ENCODE measurements around the gene H3-3A.

The H3-3A gene

DNA sequence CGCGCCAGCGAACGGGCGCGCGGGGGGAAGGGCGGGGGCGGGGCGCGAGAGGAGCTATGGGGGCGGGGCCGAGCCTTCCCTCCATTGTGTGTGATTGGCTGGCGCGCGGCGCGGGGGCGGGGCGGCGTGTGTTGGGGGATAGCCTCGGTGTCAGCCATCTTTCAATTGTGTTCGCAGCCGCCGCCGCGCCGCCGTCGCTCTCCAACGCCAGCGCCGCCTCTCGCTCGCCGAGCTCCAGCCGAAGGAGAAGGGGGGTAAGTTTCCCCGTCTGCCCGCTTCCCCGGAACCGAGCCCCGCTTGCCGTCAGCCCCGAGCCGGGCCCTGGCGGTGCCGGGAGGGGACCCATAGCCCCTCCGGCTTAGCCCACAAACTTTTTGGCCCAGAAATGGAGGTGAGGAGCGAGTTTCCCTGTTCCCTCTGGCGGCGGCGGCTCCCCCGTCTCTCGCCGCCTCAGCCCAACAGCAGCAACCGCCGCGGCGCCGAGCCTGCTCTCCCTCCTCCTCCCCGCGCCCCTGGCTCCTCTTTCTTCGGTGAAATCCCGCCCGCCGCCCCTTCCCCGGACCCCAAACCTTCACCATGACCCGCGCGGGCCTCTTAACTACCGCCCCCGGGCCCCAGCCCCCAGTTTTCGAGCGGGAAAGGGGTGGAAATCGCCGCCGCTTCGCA lies at the start of gene H3-3A:
Gene H3-3A (plus strand): TSS at position 159 of the 666 bp plus-strand sequence. CDS start 1,636 bp downstream, outside the sequence.
- Histone ChIP-seq H3K9ac (ENCODE audit: low read length) (peak within 1 kb of the TSS; percentile 98), H3K36me3 (ENCODE audit: control insufficient read depth, insufficient read depth, low read length) (peaks cover 8% of the 10 kb centered on the region), H3K27me3 (ENCODE audit: control insufficient read depth, insufficient read depth, low read length) (no peaks in the 10 kb centered on the region), H3K9me3 (ENCODE audit: control insufficient read depth, low read length) (no peaks in the 10 kb centered on the region), H3K4me1 (ENCODE audit: control insufficient read depth, insufficient read depth, low read length) (peaks cover 21% of the 10 kb centered on the region), H3K4me3 (ENCODE audit: low read length) (peak within 1 kb of the TSS; percentile 72)

- H3K4me3 ChIP-seq (ENCODE audit: low read length): no peak overlapping the region
- H3K4me1 ChIP-seq (ENCODE audit: control insufficient read depth, insufficient read depth, low read length): peaks cover 10% of the 10 kb centered on the region
- no peaks in the 10 kb centered on the region for H3K36me3 ChIP-seq (ENCODE audit: control insufficient read depth, insufficient read depth, low read length)
- no peaks in the 10 kb centered on the region for H3K27me3 ChIP-seq (ENCODE audit: control insufficient read depth, insufficient read depth, low read length)
- no peaks in the 10 kb centered on the region for H3K9me3 ChIP-seq (ENCODE audit: control insufficient read depth, low read length)
- H3K9ac ChIP-seq (ENCODE audit: low read length): no peak overlapping the region
Measured at GRCh38 chr1:226017070-226017469, 45.4 kb upstream of the H3-3A start.

DNA sequence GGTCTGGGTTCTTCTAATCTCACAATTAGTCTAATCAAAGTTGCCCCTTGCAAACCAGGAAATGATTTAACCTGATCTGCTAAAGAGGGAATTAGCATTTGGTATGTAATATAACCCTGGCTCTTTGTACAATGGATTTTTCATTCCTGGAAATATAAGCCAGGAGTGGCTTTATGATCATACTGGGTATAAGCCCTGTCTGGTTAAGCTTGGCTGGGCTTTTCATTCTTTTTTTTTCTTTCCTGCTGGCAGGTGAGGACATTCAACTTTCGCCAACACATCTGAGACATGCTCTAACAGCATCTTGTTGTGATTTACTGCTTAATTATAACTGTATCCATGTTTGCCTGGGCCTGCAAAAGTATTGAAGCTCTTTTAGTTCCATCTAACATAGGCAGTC lies 42.9 kb upstream of the H3-3A start:
- Histone ChIP-seq H3K9me3 (ENCODE audit: control insufficient read depth, low read length) (no peaks in the 10 kb centered on the region), H3K4me3 (ENCODE audit: low read length) (no peak overlapping the region), H3K27me3 (ENCODE audit: control insufficient read depth, insufficient read depth, low read length) (no peaks in the 10 kb centered on the region), H3K9ac (ENCODE audit: low read length) (no peak overlapping the region), H3K4me1 (ENCODE audit: control insufficient read depth, insufficient read depth, low read length) (peaks cover 14% of the 10 kb centered on the region), H3K36me3 (ENCODE audit: control insufficient read depth, insufficient read depth, low read length) (no peaks in the 10 kb centered on the region)

GRCh38 chr1:226021401-226021800 lies 41.1 kb upstream of the H3-3A start:
- Histone ChIP-seq H3K9me3 (ENCODE audit: control insufficient read depth, low read length) (no peaks in the 10 kb centered on the region), H3K36me3 (ENCODE audit: control insufficient read depth, insufficient read depth, low read length) (no peaks in the 10 kb centered on the region), H3K9ac (ENCODE audit: low read length) (no peak overlapping the region), H3K27me3 (ENCODE audit: control insufficient read depth, insufficient read depth, low read length) (no peaks in the 10 kb centered on the region), H3K4me3 (ENCODE audit: low read length) (no peak overlapping the region), H3K4me1 (ENCODE audit: control insufficient read depth, insufficient read depth, low read length) (peaks cover 14% of the 10 kb centered on the region)

DNA sequence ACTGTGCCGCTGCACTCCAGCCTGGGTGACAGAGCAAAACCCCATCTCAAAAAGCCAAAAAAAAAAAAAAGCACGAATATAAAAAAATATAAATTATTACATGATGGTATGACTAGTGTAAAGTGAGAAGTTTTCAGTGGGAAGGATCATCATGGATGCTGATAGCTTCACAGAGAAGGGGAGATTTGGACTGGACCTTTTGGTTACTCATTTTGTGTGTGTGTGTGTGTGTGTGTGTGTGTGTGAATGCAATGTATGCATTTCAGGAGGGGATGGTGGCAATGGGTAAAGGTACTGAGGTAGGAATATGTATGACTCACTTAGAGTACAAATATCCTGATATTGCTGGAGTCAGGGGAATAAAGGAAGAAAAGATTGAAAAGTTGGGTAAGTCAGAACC lies 40.7 kb upstream of the H3-3A start:
- no peaks in the 10 kb centered on the region for H3K9me3 ChIP-seq (ENCODE audit: control insufficient read depth, low read length)
- H3K4me3 ChIP-seq (ENCODE audit: low read length): no peak overlapping the region
- no peaks in the 10 kb centered on the region for H3K27me3 ChIP-seq (ENCODE audit: control insufficient read depth, insufficient read depth, low read length)

GRCh38 chr1:226023735-226024134 lies 38.8 kb upstream of the H3-3A start:
- H3K36me3 ChIP-seq (ENCODE audit: control insufficient read depth, insufficient read depth, low read length): no peaks in the 10 kb centered on the region
- H3K4me3 ChIP-seq (ENCODE audit: low read length): no peak overlapping the region
- H3K9me3 ChIP-seq (ENCODE audit: control insufficient read depth, low read length): no peaks in the 10 kb centered on the region
- H3K27me3 ChIP-seq (ENCODE audit: control insufficient read depth, insufficient read depth, low read length): no peaks in the 10 kb centered on the region
- no peak overlapping the region for H3K9ac ChIP-seq (ENCODE audit: low read length)
- peaks cover 30% of the 10 kb centered on the region for H3K4me1 ChIP-seq (ENCODE audit: control insufficient read depth, insufficient read depth, low read length)

More for the DNA sequence above, 40.7 kb upstream of the H3-3A start:
- Histone ChIP-seq H3K9ac (ENCODE audit: low read length) (no peak overlapping the region), H3K36me3 (ENCODE audit: control insufficient read depth, insufficient read depth, low read length) (no peaks in the 10 kb centered on the region), H3K4me1 (ENCODE audit: control insufficient read depth, insufficient read depth, low read length) (peaks cover 14% of the 10 kb centered on the region)

GRCh38 chr1:226026833-226027232 lies 35.7 kb upstream of the H3-3A start:
- no peak overlapping the region for H3K9ac ChIP-seq (ENCODE audit: low read length)
- H3K27me3 ChIP-seq (ENCODE audit: control insufficient read depth, insufficient read depth, low read length): no peaks in the 10 kb centered on the region
- H3K9me3 ChIP-seq (ENCODE audit: control insufficient read depth, low read length): no peaks in the 10 kb centered on the region
- no peak overlapping the region for H3K4me3 ChIP-seq (ENCODE audit: low read length)
- H3K36me3 ChIP-seq (ENCODE audit: control insufficient read depth, insufficient read depth, low read length): no peaks in the 10 kb centered on the region
- peaks cover 39% of the 10 kb centered on the region for H3K4me1 ChIP-seq (ENCODE audit: control insufficient read depth, insufficient read depth, low read length)

DNA sequence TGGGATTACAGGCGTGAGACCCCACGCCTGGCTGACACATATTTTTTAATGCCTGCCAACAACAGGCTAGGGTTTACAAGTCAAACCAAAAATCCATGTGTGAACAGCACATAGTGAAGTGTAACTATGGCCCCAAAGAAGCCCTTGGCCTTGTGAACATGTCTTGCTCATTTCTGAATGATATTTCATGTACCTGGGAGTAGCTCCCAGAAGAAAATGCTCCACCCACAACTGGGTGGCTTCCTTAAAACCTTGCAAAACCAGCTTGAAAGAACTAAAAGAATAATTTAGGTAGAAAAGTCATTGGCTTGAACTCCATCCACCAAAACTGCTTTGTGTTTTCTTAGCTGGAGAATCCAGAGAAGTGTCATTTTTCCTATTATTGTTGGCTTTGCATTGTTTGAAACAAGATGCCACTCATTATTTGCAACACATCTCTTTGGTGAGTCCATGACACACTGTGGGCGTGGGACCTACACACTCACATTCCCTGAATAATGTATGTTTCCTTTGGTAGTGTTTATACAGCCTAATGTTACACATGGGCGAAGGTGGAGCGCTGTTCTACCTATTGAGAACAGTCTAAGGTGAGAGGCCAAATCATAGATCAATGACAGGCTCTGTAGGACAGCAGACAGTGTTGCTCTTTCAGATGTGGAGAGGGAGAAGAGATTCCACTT lies 34.8 kb upstream of the H3-3A start:
- H3K36me3 ChIP-seq (ENCODE audit: control insufficient read depth, insufficient read depth, low read length): no peaks in the 10 kb centered on the region
- no peaks in the 10 kb centered on the region for H3K27me3 ChIP-seq (ENCODE audit: control insufficient read depth, insufficient read depth, low read length)
- H3K9me3 ChIP-seq (ENCODE audit: control insufficient read depth, low read length): no peaks in the 10 kb centered on the region
- peaks cover 33% of the 10 kb centered on the region for H3K4me1 ChIP-seq (ENCODE audit: control insufficient read depth, insufficient read depth, low read length)
- H3K4me3 ChIP-seq (ENCODE audit: low read length): no peak overlapping the region
- no peak overlapping the region for H3K9ac ChIP-seq (ENCODE audit: low read length)

DNA sequence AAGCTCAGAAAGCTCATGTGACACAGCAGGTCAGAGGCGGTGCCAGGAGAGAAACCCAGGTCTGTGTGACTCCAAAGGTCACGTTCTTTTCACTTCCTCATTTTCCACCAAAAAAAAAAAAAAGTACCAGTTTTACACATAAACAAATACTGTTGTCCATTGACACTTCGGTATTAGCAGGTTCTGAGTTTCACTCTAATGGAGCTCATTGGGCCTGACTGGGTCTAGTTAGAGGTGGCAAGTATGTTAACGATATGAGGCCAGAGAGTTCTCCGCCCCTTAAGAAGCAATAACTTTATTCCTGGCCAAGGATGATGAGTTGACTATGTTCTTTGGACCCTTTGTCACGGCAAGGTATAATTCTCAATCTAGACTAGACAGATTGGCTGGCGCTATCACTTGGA lies 33.4 kb upstream of the H3-3A start:
- Histone ChIP-seq H3K36me3 (ENCODE audit: control insufficient read depth, insufficient read depth, low read length) (no peaks in the 10 kb centered on the region), H3K9ac (ENCODE audit: low read length) (peak overlapping the region; percentile 18), H3K4me3 (ENCODE audit: low read length) (no peak overlapping the region), H3K9me3 (ENCODE audit: control insufficient read depth, low read length) (no peaks in the 10 kb centered on the region), H3K27me3 (ENCODE audit: control insufficient read depth, insufficient read depth, low read length) (no peaks in the 10 kb centered on the region), H3K4me1 (ENCODE audit: control insufficient read depth, insufficient read depth, low read length) (peaks cover 38% of the 10 kb centered on the region)

GRCh38 chr1:226029568-226030225 lies 32.8 kb upstream of the H3-3A start:
- no peak overlapping the region for H3K4me3 ChIP-seq (ENCODE audit: low read length)
- H3K9ac ChIP-seq (ENCODE audit: low read length): peak overlapping the region; percentile 18
- H3K27me3 ChIP-seq (ENCODE audit: control insufficient read depth, insufficient read depth, low read length): no peaks in the 10 kb centered on the region
- peaks cover 43% of the 10 kb centered on the region for H3K4me1 ChIP-seq (ENCODE audit: control insufficient read depth, insufficient read depth, low read length)
- H3K9me3 ChIP-seq (ENCODE audit: control insufficient read depth, low read length): no peaks in the 10 kb centered on the region
- H3K36me3 ChIP-seq (ENCODE audit: control insufficient read depth, insufficient read depth, low read length): no peaks in the 10 kb centered on the region

GRCh38 chr1:226033582-226033981 lies 28.9 kb upstream of the H3-3A start:
- H3K27me3 ChIP-seq (ENCODE audit: control insufficient read depth, insufficient read depth, low read length): no peaks in the 10 kb centered on the region
- peaks cover 28% of the 10 kb centered on the region for H3K4me1 ChIP-seq (ENCODE audit: control insufficient read depth, insufficient read depth, low read length)

DNA sequence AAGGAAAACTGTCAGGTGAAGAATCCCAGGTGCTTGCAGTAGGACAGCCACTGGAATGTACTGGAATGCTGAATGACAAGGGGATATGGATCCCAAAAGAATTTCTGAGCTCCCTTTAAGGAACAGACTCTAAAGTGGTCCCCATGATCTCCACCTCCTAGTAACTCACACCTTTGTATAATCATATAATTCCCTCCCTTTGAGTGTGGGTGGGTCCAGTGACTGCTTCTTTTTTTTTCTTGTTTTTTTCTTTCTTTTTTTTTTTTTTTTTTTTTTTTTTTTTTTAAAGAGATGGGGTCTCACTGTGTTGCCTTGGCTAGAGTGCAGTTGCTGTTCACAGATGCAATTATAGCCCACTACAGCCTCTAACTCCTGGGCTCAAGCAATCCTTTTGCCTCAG lies 28.5 kb upstream of the H3-3A start:
- Histone ChIP-seq H3K4me1 (ENCODE audit: control insufficient read depth, insufficient read depth, low read length) (peaks cover 24% of the 10 kb centered on the region), H3K9ac (ENCODE audit: low read length) (no peak overlapping the region), H3K36me3 (ENCODE audit: control insufficient read depth, insufficient read depth, low read length) (no peaks in the 10 kb centered on the region), H3K9me3 (ENCODE audit: control insufficient read depth, low read length) (no peaks in the 10 kb centered on the region), H3K4me3 (ENCODE audit: low read length) (no peak overlapping the region), H3K27me3 (ENCODE audit: control insufficient read depth, insufficient read depth, low read length) (no peaks in the 10 kb centered on the region)

More at GRCh38 chr1:226033582-226033981, 28.9 kb upstream of the H3-3A start:
- no peak overlapping the region for H3K9ac ChIP-seq (ENCODE audit: low read length)
- no peaks in the 10 kb centered on the region for H3K36me3 ChIP-seq (ENCODE audit: control insufficient read depth, insufficient read depth, low read length)
- no peak overlapping the region for H3K4me3 ChIP-seq (ENCODE audit: low read length)
- no peaks in the 10 kb centered on the region for H3K9me3 ChIP-seq (ENCODE audit: control insufficient read depth, low read length)
